Inferior parietal cortex (tissue), 1 donor: ENCODE measurements around the gene IFNK.
"Not testable (repeated sequence)": the region's sequence is repeated elsewhere in the genome, so short reads cannot be mapped to it uniquely, and the experiment has no call there.

ENCODE experiments used
- DNase-seq: peaks from one replicate; pipeline ENCODE4 v3.0.0-alpha.2; 2016; ENCODE audit errors: extremely low spot score

The IFNK gene

DNA sequence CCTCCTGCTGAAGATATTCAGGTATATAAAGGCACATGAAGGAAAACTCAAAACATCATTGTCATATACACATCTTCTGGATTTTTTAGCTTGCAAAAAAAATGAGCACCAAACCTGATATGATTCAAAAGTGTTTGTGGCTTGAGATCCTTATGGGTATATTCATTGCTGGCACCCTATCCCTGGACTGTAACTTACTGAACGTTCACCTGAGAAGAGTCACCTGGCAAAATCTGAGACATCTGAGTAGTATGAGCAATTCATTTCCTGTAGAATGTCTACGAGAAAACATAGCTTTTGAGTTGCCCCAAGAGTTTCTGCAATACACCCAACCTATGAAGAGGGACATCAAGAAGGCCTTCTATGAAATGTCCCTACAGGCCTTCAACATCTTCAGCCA lies at the start of gene IFNK:
TSS of gene IFNK (plus strand) at position 55 of the 400 bp plus-strand sequence. CDS start at position 102, 47 bp downstream.
- no peak for DNase-seq

GRCh38 chr9:27474305-27474704 lies 49.8 kb upstream of the IFNK start:
- no peak for DNase-seq

GRCh38 chr9:27475057-27475595 lies 49.0 kb upstream of the IFNK start:
- DNase-seq, result no peak

DNA sequence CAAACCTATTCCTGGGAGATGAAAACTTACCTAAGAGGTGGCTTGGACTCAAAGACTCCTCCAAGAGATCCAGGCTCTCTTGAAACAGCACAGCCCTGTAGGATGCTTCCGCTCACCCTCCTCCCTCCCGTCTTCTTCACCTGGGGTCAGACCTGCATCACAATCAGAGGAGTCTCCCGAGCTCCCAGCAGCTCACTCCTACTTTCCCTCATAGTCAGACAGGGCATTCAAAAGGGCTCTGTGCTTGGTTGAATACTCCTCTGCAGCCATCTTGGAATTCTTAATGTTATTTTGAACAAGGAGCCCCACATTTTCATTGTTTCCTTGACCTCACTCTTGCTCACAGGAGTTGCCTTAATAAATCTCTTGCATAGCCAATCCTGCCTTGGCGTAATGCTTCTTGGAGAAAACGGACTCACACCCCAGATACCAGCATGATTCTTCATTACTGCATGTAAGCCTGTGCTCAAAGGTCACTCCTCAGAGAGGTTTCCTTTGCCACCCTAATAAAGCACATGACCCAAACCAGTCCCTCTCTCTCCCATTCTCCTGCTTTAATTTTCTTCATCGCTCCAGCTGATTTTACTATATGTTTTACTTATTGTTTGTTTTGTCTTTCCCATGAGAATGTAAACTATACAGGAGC lies 47.1 kb upstream of the IFNK start:
- no peak for DNase-seq

DNA sequence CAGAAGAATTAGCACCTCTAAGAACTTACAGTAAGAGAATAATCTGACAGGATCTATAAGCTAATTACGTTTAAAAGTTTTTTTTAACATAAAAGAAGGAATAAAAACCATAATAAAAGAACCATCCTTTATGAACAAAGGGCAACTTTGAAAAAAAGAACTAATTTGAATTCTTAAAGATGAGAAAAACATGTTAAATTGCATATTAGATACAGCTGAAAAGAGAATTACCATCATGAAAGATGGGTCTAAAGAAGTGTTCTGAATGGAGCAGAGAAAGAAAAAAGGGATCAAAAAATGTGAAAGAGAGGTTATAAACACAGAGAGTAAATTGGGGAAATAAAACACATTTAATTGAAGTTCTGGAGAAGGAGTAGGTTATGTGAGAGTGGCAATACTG lies 45.8 kb upstream of the IFNK start:
- no peak for DNase-seq

DNA sequence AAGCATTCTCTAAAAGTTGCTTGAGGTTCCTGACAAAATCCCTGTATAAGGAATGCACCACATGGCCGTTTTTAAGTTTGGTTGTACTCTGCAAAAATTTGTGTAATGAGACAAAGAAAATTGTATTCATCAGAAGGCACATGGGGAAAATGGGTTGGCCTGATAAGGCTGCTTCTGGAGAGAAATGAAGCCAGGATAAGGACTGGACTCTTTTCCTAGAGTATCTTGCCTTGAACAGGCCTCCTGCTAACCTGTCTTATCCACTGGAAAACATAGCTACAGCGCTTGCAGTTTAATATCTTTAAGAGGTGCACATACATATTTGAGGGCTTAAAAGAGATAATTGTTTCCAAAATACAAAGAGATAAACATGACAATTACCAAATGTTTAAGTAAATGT lies 41.4 kb upstream of the IFNK start:
- no peak for DNase-seq

- no peak for DNase-seq
These were observed 40.5 kb upstream of the IFNK start for GRCh38 chr9:27483576-27483975.

- no peak for DNase-seq
These were observed 38.9 kb upstream of the IFNK start for GRCh38 chr9:27485158-27485557.

DNA sequence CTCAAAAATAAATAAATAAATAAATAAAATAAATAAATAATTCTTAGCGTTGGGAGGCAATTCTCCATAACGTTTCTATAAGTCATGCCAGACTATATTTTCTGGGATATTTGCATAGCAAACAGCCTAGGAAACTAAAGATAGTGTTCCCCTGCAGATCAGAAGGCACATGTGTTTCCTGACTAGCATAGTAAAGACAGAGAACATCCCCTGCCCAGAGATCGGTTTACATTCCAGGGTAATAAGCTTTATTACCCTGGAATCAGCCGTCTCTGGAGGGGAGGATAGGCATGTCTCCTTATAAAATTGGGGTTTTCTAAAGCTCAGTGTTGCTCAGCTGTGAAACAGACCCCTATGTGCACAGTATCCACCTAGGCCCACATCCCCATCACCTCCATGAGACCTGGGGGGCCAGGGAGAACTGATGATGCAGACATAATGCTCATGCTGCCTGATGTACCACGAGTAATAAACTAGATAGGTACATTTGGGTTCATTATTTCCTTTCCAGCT lies 36.9 kb upstream of the IFNK start:
- no peak for DNase-seq

GRCh38 chr9:27487927-27488326 lies 36.2 kb upstream of the IFNK start:
- no peak for DNase-seq

GRCh38 chr9:27489087-27489876 lies 34.8 kb upstream of the IFNK start:
- no peak for DNase-seq

DNA sequence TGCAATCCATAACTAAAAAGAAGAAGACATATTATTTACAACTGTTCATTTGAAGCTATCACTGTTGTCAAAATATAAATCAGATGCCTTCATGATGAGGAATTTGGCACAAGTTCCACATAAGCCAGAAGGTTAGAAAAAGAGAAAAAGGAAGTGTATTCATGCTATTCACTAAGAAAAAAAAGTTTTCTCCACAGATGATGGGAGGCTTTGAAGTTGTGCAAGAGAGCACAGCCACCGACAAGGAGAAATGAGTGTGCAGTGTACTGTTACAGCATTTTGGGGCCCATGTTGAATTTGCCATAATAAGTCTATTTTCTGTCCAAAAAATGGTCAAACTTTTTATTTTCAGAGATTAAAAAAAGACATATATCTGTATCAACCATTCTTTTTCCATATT lies 32.9 kb upstream of the IFNK start:
- no peak for DNase-seq

DNA sequence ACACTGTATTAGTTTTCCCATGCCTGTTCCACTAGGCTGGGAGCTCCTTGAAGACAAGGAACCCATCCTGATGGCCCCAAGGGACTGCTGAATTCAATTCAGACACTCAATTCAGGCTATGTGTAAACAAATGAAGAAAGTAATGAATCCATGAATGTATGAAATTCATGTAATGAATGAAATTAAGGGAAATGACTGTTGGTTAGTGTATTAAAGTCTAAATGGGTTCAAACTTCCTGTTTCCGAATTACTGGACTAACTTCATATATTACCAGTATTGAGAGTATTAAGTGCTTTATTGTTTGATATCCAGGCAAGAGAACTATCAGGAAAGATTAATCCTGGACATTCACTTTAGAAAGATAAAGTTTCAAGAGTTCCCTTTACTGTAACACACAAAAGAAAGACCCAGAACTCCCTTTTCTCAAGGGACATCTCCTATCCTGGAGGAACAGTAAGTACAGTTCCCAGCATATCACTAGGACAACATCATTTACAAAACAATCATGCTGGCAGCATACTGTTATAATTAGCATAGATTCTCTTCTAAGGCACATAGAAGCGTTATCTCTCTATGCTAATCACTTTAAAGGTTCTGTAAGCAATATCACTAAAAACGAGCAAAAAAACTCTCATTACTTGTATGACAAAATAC lies 28.5 kb upstream of the IFNK start:
- no peak for DNase-seq

DNA sequence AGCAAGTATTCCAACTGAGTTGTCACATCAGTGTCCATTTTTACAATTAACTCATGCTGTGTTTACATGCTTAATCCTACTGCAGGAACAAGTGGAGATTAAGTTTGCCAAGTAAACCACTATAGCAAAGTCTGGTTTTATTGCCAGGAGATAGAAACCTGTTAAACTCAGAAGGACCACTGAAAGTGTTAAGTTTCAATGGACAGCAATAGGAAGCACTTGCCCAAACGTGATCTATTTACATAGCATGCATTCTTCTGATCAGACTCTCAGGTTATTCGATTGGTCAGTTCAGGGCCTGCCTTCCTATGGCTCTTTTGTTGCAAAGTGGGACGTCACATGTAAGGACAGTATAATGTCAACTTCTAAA lies 28.0 kb upstream of the IFNK start:
- DNase-seq, result no peak

DNA sequence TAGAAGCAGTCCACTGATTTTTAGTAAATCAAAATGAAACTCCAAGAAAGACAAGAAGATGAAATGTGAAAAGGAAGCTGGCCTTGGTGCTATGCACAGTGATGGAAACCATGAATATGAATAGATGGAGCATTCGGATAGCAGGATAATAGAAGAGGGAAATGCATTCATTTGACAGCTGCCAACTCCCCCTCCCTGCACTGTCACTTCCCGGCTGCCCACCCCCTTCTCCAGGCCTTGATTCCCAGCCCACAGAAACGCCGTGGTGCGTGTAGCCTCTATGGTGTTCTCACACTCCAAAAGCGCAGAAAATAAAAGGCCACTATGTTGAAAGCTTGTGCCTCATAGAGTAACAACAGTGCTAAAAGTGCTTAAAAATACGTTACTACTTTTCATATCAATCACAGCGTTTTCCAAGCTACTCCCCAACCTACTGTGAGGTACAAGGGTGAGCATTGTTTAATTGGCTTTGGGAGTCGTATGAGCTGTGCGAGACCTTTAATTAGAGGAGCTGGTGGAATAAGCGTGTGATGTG lies 26.1 kb upstream of the IFNK start:
- DNase-seq, result no peak

DNA sequence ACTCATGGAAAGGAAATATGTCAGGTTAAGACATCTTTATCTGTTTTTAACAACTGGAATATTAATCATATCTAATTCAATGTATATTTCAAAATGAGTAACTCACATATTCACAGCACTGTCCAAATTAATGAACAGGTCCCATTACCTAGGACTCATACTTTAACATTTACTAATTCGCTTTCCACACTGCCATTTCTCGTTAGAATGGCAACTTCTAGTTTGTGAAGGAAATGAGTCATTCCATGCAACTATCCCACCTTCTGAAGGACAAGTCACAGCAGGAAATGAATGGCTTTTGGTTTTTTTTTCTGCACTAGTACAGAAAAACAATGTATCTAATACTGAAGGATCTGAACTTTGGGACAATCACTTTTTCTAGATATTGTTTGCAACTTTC lies 24.6 kb upstream of the IFNK start:
- DNase-seq, result no peak

DNA sequence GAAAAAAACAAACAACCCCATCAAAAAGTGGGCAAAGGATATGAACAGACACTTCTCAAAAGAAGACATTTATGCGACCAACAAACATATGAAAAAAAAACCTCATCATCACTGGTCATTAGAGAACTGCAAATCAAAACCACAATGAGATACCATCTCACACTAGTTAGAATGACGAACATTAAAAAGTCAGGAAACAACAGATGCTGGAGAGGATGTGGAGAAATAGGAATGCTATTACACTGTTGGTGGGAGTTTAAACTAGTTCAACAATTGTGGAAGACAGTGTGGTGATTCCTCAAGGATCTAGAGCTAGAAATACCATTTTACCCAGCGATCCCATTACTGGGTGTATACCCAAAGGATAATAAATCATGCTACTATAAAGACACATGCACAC lies 23.2 kb upstream of the IFNK start:
- DNase-seq, result not testable (repeated sequence)

DNA sequence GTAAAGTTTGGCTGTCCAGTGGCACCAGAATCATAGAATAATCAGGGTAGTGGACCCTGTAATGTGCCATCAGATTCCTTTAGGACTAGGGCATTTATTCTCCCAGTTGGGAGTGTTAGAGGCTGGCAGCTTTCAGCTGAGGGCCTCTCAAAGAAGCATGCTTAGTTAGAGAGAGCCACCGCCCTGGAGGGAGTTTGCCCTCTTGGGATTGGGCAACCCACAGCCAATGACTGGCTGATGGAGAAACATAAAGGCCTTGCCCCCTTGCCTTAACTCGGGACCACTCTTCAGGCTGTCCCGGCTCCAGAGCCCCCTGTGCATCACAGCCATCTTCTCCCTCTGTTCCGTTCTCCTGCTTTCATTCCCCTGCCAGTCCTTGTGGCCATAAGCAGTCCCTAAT lies 20.5 kb upstream of the IFNK start:
- DNase-seq, result no peak

- no peak for DNase-seq
These were observed 19.8 kb upstream of the IFNK start for GRCh38 chr9:27504259-27504658.

DNA sequence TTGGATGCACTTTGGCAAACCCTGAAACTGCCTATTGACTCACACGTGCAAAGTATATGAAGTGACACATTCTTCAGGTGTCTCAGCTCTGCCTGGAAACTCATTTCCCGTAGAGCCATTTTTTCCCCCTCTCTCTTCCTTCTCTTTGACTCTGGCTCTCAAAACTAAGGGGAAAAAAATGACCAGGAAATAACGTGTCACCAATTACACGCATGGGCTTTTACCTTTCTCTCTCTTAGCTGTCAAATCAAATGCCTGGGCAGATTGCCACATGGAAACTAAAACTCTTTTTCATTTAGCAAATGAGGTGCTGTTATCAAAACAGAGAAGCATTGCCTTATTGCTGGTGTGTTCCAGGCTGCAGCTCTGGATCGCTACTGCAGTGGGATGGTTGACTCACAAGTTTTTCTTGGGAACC lies 18.3 kb upstream of the IFNK start:
- no peak for DNase-seq

DNA sequence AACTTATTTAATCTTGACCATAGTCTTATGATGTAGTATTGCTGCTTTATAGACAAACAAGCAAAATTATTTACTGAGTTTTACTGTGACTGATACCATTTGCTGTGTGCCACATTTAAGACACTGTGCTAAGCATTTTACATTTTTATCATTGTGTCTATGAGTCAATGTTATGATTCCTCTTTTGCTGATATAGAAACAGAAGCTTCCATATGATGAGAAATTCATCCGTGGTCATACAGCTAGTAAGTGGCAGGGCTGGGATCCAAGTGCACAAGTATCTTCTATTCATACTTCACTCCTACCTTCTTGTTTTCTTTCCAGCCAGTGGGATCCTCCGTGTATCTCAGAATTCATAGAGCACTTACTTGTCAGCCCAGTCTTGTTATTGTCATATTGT lies 17.1 kb upstream of the IFNK start:
- no peak for DNase-seq

DNA sequence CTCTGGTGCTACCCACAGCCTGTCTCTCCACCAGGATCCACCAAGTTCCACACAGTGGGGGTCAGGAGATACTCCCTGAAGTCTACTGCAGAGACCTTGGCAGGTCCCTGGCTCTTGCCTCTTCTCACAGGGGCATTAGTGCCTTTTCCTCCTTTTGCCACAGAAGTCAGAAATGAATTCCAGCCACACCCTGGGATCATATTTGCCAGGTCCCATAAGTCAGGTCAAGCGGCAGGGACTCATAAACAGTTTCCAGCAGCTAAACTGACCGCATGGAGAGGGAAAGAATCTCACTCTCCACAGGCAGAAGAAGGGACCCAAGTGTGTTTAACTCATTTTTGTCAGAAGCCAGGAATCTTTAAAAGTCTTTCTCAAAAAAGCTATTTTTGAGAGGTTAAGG lies 13.3 kb upstream of the IFNK start:
- DNase-seq, result no peak
